Activated naive CD4-positive, alpha-beta T cell treated with anti-CD3 and anti-CD28 coated beads for 36 hours (primary cell): ENCODE measurements around the gene PSPN. TPM values are rescaled to one million over a fixed set of nuclear protein-coding genes. Genes with fewer than 3 reads are reported as not detected.
A peak's percentile ranks its signal among the peaks of the same experiment; 100 is the strongest.
"Not testable (repeated sequence)": the region's sequence is repeated elsewhere in the genome, so short reads cannot be mapped to it uniquely, and the experiment has no call there.

Source experiments
- CTCF ChIA-PET: fragments of 350-600 bp; sonication (Branson Sonifier 250); formaldehyde crosslinking; loops from one replicate; lab custom pipeline; 2021; ENCODE audit warnings: antibody characterized with exemption; lab: Charles Lee
- DNase-seq: peaks from one replicate; pipeline ENCODE4 v3.0.0-alpha.2; 2020
- H3K27ac Mint-ChIP-seq: one replicate; pipeline ENCODE4 v1.8.0; 2021; ENCODE audit warnings: mild to moderate bottlenecking, mixed read lengths
- H3K27me3 Mint-ChIP-seq: one replicate; pipeline ENCODE4 v1.8.0; 2021; ENCODE audit warnings: low read depth, mixed read lengths
- H3K36me3 Mint-ChIP-seq: one replicate; pipeline ENCODE4 v1.8.0; 2021; ENCODE audit warnings: low read depth, mixed read lengths
- H3K4me1 Mint-ChIP-seq: one replicate; pipeline ENCODE4 v1.8.0; 2021; ENCODE audit warnings: low read depth, mixed read lengths
- H3K4me3 Mint-ChIP-seq: one replicate; pipeline ENCODE4 v1.8.0; 2021; ENCODE audit warnings: mild to moderate bottlenecking, moderate library complexity, mixed read lengths
- H3K9me3 Mint-ChIP-seq: one replicate; pipeline ENCODE4 v1.8.0; 2021; ENCODE audit warnings: mixed read lengths
- intact Hi-C: fragments of 100-400 bp; cut with micrococcal nuclease; formaldehyde crosslinking; loops from one replicate; pipeline ENCODE4 v1.15.1; 2023
- total RNA-seq, 2 experiments: library from RNA; stranded (reverse); gene quantifications; one replicate each; pipeline ENCODE4 v1.2.3, GENCODE V29; 2021

PSPN gene
- total RNA-seq, 2 experiments from 2014 or later, result 1.9 to 2.5 TPM

- no peaks in the 10 kb centered on the region for H3K4me1 Mint-ChIP-seq
- peaks cover 26% of the 10 kb centered on the region for H3K36me3 Mint-ChIP-seq
- DNase-seq, result no peak
- H3K27ac Mint-ChIP-seq, result no peak overlapping the region
- H3K9me3 Mint-ChIP-seq, result no peaks in the 10 kb centered on the region
- CTCF ChIA-PET, result no interaction called here
- intact Hi-C loops, result no loop called here
- H3K27me3 Mint-ChIP-seq, result no peaks in the 10 kb centered on the region
- H3K4me3 Mint-ChIP-seq, result no peak overlapping the region
These were observed 39.3 kb upstream of the PSPN start for GRCh38 chr19:6414793-6415590.

GRCh38 chr19:6413721-6414643 lies 38.2 kb upstream of the PSPN start:
- H3K36me3 Mint-ChIP-seq, result peaks cover 21% of the 10 kb centered on the region
- H3K4me3 Mint-ChIP-seq, result no peak overlapping the region
- H3K27ac Mint-ChIP-seq, result no peak overlapping the region
- no peaks in the 10 kb centered on the region for H3K27me3 Mint-ChIP-seq
- CTCF ChIA-PET, result no interaction called here
- DNase-seq, result no peak
- H3K9me3 Mint-ChIP-seq, result no peaks in the 10 kb centered on the region
- H3K4me1 Mint-ChIP-seq, result no peaks in the 10 kb centered on the region
- intact Hi-C loops, result no loop called here

- Mint-ChIP-seq H3K4me3 (no peak overlapping the region), H3K36me3 (peaks cover 15% of the 10 kb centered on the region), H3K27me3 (no peaks in the 10 kb centered on the region), H3K27ac (no peak overlapping the region), H3K4me1 (no peaks in the 10 kb centered on the region), H3K9me3 (no peaks in the 10 kb centered on the region)
- DNase-seq, result no peak
- CTCF ChIA-PET, result no interaction called here
- intact Hi-C loops, result no loop called here
These were observed 37.6 kb upstream of the PSPN start for GRCh38 chr19:6413291-6413690.

GRCh38 chr19:6412447-6413091 lies 36.8 kb upstream of the PSPN start:
- Mint-ChIP-seq H3K9me3 (no peaks in the 10 kb centered on the region), H3K36me3 (peaks cover 12% of the 10 kb centered on the region), H3K27ac (no peak overlapping the region), H3K4me1 (no peaks in the 10 kb centered on the region), H3K27me3 (no peaks in the 10 kb centered on the region), H3K4me3 (no peak overlapping the region)
- intact Hi-C loops, result no loop called here
- CTCF ChIA-PET, result interaction anchor here (0.5 to 1.0 kb wide), 2 partner anchors 10 to 76 kb away, joined by 3 to 4 read pairs; no protein-coding TSS in a partner anchor
- peak; percentile 61 for DNase-seq

GRCh38 chr19:6412061-6412446 lies 36.3 kb upstream of the PSPN start:
- Mint-ChIP-seq H3K27me3 (no peaks in the 10 kb centered on the region), H3K4me1 (no peaks in the 10 kb centered on the region), H3K9me3 (no peaks in the 10 kb centered on the region), H3K4me3 (no peak overlapping the region), H3K27ac (no peak overlapping the region), H3K36me3 (peaks cover 12% of the 10 kb centered on the region)
- no peak for DNase-seq
- CTCF ChIA-PET, result interaction anchor here (0.5 to 1.0 kb wide), 2 partner anchors 10 to 75 kb away, joined by 3 to 4 read pairs; no protein-coding TSS in a partner anchor
- intact Hi-C loops, result no loop called here

- no peaks in the 10 kb centered on the region for H3K27me3 Mint-ChIP-seq
- no peak for DNase-seq
- H3K4me3 Mint-ChIP-seq, result no peak overlapping the region
- H3K27ac Mint-ChIP-seq, result no peak overlapping the region
- no peaks in the 10 kb centered on the region for H3K4me1 Mint-ChIP-seq
- CTCF ChIA-PET, result interaction anchor here (0.7 kb wide), 1 partner anchor 124 kb away, joined by 4 read pairs; no protein-coding TSS in a partner anchor
- no peaks in the 10 kb centered on the region for H3K9me3 Mint-ChIP-seq
- H3K36me3 Mint-ChIP-seq, result peaks cover 4% of the 10 kb centered on the region
- intact Hi-C loops, result no loop called here
These were observed 33.6 kb upstream of the PSPN start for GRCh38 chr19:6409346-6409745.

- intact Hi-C loops, result no loop called here
- Mint-ChIP-seq H3K27me3 (no peaks in the 10 kb centered on the region), H3K9me3 (no peaks in the 10 kb centered on the region), H3K4me1 (no peaks in the 10 kb centered on the region), H3K4me3 (no peak overlapping the region), H3K36me3 (no peaks in the 10 kb centered on the region), H3K27ac (no peak overlapping the region)
- no peak for DNase-seq
- CTCF ChIA-PET, result no interaction called here
These were observed 30.7 kb upstream of the PSPN start for GRCh38 chr19:6406401-6406800.

GRCh38 chr19:6402837-6403608 lies 27.3 kb upstream of the PSPN start:
- intact Hi-C loops, result no loop called here
- H3K4me3 Mint-ChIP-seq, result no peak overlapping the region
- H3K27ac Mint-ChIP-seq, result no peak overlapping the region
- no peaks in the 10 kb centered on the region for H3K27me3 Mint-ChIP-seq
- H3K4me1 Mint-ChIP-seq, result no peaks in the 10 kb centered on the region
- CTCF ChIA-PET, result no interaction called here
- H3K36me3 Mint-ChIP-seq, result no peaks in the 10 kb centered on the region
- no peaks in the 10 kb centered on the region for H3K9me3 Mint-ChIP-seq
- DNase-seq, result no peak

- DNase-seq, result no peak
- intact Hi-C loops, result no loop called here
These were observed 26.3 kb upstream of the PSPN start for GRCh38 chr19:6402058-6402457.

GRCh38 chr19:6400062-6400944 lies 24.6 kb upstream of the PSPN start:
- DNase-seq, H3K9me3 Mint-ChIP-seq, H3K36me3 Mint-ChIP-seq, H3K4me3 Mint-ChIP-seq, H3K27me3 Mint-ChIP-seq, CTCF ChIA-PET, intact Hi-C loops, H3K4me1 Mint-ChIP-seq, H3K27ac Mint-ChIP-seq: not testable (repeated sequence)

More at GRCh38 chr19:6402058-6402457, 26.3 kb upstream of the PSPN start:
- Mint-ChIP-seq H3K27me3 (no peaks in the 10 kb centered on the region), H3K9me3 (no peaks in the 10 kb centered on the region), H3K4me1 (no peaks in the 10 kb centered on the region), H3K36me3 (no peaks in the 10 kb centered on the region), H3K4me3 (no peak overlapping the region), H3K27ac (peak overlapping the region; percentile 13)
- CTCF ChIA-PET, result no interaction called here

- Mint-ChIP-seq H3K27me3 (no peaks in the 10 kb centered on the region), H3K4me3 (no peak overlapping the region), H3K27ac (no peak overlapping the region), H3K36me3 (peaks cover 6% of the 10 kb centered on the region), H3K4me1 (peaks cover 13% of the 10 kb centered on the region), H3K9me3 (no peaks in the 10 kb centered on the region)
- no peak for DNase-seq
- intact Hi-C loops, result no loop called here
- CTCF ChIA-PET, result no interaction called here
These were observed 20.6 kb upstream of the PSPN start for GRCh38 chr19:6396305-6396704.
